Epidermal melanocyte (primary cell): ENCODE data around the gene BOK.
"Not testable (repeated sequence)": the region's sequence is repeated elsewhere in the genome, so short reads cannot be mapped to it uniquely, and the experiment has no call there.

Experiments
- DNase-seq: peaks from one replicate; pipeline ENCODE4 v3.0.0; 2011; ENCODE audit warnings: low spot score; ENCODE audit not compliant: insufficient read length

Gene BOK, protein sequence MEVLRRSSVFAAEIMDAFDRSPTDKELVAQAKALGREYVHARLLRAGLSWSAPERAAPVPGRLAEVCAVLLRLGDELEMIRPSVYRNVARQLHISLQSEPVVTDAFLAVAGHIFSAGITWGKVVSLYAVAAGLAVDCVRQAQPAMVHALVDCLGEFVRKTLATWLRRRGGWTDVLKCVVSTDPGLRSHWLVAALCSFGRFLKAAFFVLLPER

DNA sequence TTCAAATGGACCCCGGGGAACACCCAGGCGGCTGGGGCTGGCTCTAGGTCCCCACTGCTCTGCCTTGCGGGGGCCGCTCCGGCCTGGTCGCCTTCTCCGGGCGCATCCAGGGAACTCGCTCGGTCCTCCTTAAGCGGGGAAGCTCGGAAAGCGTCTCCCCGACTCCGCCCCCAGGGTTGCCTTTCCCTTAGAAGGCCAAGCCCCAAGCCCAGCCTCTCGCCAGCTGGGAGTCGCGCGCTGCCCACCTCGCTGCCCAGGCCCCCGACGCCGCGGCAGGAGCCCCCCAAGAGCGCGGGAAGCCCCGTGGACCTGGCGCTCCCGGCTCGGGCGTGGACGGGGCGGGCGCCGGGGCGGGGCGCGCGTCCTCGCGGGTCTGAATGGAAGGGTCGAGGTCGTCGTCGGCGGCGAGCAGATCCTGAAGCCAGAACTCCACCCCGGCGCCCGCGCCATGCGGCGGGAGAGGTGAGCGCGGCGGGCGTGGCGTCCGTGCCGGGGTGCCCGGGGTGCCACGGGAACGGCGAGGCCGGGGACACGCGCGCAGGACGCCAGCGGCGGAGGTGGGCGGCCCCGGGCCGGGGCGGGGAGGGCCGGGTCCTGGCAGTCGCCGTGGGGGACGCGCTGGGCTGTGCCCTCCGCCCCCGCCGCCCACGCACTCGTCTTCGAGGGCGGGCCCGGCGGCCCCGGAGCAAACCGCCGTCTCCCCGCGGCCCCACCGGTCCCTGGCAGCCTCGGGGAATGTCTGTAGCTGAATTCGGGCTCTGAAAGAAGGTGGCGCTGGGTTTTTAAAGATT is at the start of gene BOK:
Gene BOK (plus strand): TSS at position 214 of the 791 bp plus-strand sequence. CDS start 739 bp downstream, outside the sequence.
- peak; percentile 66 for DNase-seq

DNA sequence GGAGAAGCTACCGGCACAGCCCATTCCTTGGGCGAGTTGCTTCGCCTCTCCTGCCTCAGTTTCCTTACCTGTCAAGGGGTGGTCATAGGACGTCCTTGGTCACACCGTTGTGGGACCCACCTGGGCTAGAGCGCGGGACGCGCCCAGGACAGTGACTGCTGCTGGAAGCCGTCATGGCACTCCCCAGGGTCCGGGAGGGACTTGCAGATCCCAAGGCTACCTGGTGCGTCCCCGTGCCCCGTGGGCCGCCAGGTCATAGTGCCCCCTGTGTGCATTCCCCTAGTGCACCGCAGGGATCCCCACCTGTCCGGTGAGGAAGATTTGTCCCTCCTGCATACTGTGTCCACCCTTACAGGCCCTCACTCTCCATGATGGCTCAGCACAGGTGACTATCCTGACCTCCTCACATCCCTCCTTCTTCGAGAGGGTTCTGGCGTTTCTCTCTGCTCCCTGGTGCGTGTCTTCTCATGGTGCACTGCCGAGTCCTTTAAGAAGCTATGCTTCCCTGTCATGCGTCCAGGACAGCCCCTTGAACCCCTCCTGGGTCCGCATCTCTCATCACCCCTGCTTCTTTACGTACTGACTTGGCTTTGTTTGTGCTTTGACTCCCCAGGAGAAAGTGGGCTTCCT is 49.3 kb upstream of the BOK start:
- DNase-seq: no peak

DNA sequence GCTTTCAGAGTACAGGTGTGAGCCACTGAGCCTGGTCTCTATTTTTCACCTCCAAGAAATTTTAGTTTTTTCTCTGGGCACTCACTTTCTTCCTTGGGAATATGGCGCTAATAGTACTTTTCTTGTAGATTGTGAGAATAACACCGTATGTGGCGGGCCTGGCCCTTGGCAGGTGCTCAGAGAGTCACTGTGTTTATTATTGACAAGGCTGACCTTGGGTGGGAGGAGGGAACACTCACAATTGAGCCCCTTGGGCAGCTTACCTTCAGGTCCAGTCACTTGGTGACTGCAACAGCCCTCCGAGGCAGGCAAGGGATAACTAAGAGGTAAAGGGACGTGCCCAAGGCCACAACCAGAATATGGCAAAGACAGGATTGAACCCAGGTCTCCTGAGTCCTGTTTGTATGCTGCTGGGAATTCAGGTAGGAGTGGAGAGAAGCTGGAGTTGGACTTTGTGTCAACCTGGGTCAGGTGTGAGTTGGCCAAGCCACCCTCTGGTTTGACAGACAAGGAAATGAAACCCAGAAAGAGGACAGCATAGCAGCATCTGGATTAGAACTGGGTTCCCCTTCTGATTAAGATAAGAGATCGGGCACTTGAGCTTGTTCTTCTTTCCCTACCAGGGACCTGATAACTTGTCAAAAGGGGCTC is 47.3 kb upstream of the BOK start:
- DNase-seq: no peak

DNA sequence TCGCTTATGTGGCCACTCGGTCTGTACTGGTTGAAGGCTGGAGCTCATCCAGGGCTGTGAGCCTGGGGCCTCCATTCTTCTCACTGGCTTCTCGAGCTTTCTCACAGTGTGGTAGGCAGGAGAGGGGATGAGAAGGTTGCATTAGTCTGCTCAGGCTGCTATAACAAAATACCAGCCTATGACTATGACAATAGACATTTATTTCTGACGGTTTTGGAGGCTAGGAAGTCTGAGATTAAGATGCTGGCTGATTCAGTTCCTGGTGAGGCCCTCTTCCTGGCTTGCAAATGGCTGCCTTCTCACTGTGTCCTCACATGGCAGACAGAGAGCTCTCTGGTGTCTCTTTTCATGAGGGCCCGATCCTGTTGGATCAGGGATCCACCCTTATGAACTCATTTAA is 44.0 kb upstream of the BOK start:
- no peak for DNase-seq

DNA sequence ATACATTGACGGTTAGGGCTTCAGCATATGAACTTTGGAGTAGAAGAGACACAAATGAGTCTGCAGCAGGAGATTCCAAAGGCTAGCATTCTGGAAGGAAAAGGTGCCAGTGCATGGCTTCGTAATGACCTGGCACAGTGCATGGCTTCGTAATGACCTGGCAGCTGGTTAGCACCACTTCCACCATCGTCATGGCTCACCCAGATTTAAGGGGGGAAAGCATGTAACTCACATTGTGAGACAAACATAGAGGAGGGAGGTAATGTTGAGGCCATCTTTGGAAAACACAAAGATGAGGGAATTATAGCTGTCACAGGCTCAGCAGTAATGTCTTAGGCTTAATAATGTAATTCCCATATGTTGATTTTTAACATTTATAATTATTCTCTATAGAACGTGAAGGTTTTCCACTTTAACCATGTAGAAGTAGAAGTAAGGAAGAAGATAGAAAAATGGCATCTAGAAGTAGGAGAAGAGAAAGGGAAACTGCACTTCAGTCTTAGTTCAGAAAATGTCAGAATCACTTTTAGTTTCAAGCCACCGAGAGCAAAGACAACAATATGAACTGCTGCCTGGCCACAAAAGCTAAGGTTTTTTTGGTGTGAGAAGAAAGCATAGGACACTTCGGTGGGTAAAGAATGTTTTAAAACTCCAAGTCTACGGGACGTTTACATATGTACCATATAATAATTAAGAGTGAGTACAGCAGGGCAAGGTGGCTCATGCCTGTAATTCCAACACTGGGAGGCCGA is 43.4 kb upstream of the BOK start:
- no peak for DNase-seq

DNA sequence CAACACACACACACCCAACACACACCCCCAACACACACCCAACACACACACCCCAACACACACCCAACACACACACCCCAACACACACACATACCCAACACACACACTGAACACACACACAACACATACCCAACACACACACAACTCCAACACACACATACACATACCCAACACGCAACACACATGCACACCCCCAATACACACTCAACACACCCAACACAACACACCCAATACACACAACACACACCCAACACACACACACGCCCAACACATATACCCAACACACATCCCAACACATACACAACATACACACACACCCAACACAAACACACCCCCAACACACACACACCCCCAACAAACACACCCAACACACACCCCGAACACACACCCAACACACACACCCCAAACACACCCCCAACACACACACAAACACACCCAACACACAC is 42.0 kb upstream of the BOK start:
- DNase-seq: no peak

DNA sequence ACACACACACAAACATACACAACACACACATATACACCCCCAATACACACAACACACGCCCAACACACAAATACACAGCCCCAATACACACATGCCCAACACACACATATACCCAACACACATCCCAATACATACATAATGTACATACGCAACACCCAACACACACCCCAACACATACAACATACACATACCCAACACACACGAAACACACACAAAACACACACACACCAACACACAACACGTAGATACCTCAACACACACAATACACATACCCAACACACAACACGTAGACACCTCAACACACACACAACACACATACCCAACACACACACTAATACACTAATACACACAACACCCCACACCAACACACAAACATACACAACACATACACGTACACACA is 41.2 kb upstream of the BOK start:
- no peak for DNase-seq

DNA sequence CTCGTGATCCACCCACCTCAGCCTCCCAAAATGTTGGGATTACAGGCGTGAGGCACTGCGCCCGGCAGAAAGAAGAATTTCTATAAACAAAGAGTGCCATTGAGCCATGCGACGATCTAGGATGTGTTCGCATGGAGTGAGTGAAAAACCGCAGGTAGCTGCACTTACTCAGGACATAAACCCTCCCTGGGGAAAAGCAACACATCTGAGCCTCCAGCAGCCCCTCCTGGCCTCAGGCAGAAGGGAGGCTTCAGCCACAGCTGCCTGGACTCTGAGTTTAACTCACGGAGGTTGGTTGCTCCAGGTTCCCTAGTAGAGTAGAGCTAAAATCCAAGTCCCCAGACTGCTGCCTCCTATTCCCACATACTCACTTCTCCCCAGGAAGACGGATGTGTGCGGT is 38.9 kb upstream of the BOK start:
- no peak for DNase-seq

DNA sequence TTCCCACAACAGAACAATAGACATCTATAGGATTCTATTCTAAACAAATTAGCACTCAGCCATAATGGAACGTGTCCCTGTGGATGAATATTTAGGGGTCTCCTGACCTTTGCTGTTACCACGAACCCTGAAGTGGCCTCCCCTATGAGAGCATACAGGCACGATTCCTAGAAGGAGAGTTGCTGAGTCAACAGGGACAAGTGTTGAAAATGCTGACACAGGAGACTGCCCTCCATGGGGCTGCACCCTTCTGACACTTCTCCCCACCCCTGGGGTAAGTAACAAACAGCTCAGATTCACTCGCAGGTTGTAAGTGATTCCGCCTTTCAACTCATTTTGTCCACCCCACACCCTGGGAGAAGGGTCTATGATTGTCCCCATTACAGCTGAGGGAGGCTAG is 36.1 kb upstream of the BOK start:
- no peak for DNase-seq

DNA sequence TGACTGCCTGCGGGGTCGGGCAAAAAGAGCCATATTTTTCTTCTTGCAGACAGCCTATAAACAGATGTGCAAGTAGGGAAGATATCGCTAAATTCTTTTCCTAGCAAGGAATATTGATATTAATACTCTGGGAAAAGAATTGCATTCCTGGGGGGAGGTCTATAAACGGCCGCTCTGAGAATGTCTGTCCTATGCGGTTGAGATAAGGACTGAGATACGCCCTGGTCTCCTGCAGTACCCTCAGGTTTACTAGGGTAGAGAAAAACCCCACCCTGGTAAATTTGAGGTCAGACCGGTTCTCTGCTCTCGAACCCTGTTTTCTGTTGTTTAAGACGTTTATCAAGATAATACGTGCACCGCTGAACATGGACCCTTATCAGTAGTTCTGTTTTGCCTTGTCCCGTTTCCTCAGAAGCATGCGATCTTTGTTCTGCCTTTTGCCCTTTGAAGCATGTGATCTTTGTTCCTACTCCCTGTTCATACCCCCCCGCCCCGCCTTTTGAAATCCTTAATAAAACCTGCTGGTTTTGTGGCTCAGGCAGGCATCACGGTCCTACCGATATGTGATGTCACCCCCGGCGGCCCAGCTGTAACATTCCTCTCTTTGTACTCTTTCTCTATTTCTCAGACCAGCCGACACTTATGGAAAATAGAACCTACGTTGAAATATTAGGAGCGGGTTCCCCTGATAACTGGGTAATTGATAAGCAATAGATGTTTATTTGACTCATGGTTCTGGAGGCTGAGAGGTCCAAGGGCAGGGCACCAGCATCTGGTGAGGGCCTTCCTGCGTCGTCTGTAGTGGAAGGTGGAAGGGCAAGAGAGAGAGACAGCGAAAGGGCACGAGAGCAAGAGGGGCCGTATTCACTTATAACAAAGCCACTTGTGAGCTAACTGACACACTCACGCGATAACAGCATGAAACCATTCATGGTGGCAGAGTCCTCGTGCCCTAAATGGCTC is 32.4 kb upstream of the BOK start:
- DNase-seq: not testable (repeated sequence)

DNA sequence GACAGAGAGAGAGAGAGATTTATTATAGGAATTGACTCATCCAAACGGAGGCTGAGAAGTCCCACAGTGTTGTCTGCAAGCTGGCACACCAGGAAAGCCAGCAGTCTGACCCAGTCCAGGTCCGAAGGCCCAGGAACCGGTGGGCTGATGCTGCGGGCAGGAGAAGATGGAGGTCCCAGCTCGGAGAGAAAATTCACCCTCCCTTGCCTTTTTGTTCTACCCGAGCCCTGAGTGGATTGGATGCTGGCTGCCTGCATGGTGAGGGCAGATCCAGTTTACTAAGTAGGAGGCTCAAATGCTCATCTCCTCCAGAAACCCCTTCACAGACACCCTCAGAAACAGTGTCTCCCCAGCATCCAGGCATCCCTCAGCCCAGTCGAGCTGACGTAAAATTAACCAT is 28.0 kb upstream of the BOK start:
- DNase-seq: no peak

DNA sequence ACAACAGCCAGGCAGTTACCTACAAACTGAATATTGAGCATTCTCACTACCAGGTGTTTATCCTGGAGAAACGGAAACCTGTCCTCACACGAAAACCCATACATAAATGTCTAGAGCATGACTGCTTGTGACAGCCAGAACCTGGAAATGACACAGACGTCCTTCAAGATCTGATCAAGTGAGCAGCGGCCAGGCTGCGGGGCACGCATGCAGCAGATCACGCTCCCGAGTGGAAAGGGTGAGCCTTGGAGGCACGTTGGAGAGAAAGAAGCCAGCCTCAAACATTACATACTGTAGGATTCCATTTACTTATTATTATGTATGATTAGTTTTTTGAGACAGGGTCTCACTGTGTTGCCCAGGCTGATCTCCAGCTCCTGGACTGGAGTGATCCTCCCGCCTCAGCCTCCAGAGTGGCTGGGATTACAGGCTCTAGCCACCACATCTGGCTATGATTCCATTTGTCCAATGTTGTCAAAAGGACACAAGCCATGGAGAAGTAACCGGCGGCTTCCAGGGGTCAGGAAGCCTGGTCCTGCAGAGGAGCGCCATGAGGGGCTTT is 27.3 kb upstream of the BOK start:
- no peak for DNase-seq

DNA sequence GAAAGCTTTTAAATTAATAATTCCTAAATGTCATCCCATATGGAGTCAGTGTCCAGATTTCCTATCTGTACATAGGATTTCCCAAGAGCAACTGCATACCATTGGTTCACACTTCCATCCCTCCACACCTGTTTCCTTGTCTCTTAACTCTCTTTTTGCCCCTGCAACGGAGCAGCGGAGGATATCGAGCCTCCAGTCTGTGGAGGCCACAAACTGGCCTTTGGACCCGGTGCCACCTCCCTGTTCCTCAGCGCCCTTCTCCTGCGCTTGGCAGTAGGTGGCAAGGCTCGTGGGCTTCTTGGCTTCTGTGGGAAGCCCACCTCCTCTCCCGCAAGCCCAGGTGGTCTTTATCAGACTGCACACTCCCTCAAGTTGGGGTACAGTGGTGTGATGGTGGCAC is 26.4 kb upstream of the BOK start:
- no peak for DNase-seq

DNA sequence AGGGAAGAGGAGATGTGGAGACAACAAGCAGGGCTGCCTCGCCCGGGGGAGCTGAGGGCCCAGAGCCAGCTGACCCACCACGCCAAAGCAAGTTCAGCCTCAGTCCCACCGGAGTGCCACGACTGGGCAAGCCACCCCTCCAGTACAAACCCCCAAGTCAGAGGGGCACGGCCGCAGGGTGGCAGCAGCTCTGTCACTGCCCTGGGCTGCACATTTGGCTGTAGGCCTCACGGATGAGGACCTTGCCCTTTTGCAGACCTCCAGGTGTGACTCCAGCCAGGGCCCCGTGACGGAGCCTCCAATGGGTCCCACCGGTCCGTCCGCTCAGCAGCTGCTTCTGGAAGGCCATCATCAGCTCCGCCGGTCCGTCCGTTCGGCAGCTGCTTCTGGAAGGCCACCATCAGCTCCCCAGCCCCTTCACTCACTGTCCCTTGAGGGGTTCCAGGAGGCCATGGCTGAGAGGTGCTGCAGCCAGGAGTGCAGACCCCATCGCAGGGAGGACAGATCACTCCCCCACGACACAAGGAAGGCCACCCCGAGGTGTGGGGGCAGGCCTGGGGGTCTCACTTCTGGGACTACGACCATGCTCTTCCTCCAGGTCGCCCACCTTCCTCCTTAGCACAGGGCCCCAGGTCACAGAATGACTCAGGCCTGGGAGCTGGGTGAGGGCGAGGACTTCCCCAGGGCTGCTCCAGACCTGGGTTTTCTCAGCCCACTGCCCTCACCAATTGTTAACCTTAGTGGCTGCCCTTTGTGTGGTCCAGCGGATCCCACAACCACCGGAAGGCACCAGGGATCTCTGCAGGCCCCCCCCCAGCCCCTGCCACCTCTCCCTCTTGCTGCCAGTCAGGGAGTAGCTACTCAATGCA is 25.6 kb upstream of the BOK start:
- no peak for DNase-seq

DNA sequence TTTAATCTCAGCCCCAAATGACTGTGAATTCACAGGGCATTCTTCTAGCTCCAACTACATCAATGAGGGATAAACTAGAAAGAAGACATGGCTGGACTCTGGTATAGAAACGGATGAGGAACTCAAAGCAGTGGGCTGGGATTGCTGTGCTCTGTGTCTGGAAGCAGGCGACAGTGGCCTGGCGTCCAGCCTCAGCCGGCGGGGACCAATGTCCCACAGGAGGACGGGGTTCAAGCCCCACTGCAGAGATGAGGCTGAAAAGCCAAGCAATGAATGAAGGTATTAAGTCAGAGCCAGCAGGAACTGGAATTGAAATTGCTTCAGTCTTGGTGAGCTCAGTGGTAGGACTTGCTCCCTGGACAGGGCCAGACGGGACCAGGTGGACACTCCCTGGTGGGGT is 24.3 kb upstream of the BOK start:
- no peak for DNase-seq

DNA sequence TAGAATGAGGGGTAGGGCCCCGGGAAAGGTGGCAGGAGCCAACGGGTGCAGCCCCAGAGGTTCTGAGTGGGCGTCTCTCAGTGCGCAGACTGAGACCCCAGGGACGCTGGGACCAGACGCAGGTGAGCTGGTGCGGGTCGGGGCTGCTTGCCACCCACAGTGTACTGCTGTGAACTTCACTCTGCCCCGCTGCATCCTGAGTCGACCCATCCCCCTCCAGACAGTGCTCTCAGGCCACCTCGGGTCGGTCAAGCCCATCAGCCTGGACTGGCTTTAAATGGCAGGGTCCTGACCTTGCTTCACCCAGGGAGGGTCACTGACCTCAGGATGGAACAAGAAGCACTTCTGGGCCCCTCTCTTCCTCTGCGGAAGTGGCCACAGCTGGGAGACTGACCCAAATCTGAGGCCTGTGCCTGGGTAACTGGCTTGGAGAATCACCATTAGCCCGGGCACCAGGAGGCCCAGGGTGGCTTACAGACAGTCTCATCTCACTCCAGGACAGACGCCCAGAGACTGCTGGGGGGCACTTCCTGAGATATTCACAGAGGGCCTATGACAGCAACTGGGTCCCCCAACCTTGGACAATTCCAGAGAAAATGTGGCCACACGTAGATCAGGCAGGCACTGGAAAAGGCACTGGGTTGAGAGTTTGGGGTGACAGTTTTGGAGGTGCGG is 23.7 kb upstream of the BOK start:
- no peak for DNase-seq

DNA sequence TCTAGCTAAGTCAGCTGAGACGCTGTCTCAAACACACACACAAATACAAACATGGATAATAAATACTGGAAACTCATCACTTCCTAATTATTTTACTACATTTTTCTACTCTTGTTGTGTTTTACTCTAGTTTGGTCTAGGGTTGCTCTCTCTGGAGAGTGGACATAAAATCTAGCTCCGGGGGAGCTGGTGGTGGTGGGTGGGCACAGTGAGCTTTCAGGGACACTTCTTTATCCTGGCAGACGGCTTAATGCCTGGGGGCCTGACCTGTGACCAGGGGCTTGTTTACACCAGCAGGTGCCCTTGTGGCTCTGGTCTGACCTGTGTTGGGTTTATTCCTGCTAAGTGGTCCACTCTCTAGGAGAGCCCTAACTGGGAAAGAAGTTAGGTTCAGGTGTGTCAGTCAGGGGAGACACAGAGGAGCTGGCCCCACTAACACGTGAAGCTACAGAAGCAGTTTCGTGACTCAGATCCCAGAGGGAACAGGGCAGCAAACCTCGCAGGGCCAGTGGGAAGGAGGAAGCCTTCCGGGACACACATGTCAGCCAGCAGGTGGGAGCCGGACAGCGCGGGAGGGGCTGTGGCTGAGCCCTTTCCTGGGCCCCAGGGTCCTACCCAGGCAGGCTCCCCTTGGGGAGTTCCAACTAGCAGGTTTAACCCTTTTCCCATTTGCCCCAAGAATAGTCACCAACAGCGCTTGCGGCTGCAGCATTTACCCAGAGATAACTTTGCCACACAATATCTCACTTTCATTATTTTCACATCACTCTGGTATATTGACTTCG is 22.5 kb upstream of the BOK start:
- DNase-seq: no peak
